NCI-H748 treated with DMSO at 0.1 percent for 48 hours (cell line): ENCODE data around the gene PTCH1.

Experiments used
- DNase-seq: peaks from one replicate; lab custom pipeline; 2025; lab: John Stamatoyannopoulos, UW

Gene PTCH1

DNA sequence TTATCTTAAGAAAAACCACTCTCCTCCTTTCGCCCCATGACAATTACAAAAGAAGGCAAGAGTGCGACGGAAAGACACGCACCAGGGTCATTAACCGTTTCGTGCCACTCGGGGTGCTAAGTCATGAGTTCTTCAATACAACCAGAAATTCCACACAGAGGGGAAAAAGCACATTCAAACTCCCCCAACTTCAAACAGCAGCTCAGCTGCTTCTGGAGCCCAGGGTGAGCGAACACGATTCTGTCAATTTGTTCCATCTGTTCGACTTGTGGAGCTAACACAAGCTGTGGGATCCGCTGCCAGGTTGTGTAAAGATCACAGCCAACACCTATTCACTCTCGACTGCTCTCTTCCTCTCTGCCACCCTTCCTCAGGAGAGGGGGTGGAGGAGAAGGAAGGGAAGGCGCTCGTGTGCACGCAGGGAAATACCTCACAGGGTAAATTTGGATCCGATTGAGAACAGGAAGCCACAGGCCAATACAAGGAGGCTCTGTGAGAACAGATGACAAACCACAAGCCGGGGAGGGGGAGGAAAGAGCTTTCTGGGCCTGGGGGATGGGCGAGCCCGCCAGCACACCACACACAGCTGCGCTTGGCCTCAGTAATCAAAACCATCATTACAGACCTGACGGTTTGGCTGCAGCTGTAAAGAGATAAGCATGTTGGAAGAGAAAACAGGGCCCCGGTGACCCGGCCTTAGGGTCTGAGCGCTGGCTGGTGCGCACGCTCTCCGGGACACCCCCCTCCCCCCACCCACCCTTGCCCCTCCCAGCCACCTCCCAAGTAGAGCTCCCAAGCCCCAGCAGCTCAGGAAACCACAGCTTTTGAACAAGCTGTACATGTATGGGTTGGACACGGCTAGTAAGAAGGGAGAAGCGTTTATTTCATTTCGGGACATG is 54.3 kb downstream of the PTCH1 start:
- DNase-seq = no peak

DNA sequence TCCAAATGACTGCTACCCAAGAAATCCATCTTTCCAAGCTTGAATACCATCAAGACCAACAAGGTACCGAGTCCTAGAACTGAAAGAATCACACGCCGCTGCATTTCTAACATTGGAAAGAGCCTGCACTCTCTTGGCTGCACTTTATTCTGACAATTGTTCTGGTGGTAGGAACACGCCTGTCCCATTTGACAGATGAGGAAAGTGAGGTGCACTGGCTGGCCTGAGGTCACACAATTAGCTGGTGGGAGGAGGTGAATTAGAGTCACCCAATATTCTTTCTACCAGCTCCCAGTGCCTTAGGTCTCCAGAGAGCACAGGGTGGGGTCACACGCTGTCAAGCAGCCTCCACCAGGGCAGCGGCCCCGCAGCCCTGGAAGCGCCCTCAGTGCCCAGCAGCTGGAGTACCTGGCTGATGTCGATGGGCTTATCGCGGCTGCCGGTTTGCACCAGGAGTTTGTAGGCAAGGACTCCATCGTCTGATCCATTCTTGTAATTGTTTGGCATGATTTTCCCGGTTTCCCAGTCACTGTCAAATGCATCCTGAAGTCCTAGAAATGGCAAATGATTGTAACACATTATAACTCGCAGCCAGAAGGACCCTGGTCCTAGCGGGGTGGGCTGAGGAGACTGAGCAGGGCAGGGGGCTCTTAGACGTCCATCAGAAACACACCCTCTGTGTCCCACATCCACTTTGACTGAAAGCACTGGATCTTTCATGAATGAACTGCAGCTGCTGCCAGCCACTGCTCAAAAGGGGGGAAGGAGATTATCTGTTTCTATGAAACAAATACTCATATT is 55.1 kb downstream of the PTCH1 start:
- DNase-seq = no peak

DNA sequence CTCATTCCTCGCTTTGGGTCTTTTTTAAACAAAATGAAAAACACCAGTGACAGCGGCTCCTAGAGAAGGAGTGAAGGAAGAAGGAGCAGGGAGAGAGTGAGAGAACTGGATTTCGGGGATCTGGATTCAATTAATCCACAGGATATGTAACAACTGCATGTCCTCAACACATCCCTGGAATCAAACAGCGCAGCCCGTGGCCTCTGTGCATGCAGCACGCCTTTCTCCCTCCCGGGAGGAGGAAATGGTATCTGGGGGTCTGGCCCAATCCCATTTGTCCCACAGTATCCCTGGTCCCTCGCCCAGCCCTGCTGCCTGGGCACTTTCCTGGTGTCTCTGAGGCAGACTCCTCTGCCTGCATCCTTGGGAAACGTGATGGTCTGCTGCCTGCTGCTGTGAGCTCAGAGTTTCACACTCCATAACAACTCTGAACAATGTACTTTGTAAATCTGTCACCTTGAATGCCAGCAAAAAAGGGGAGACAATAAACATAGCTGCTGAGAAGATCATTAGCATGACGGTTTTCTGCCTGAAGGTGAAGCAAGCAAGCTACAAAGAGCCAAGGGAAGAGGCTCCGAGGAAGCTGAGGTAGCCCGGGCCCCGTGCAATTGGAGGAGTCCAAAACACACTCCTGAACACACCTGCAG is 56.1 kb downstream of the PTCH1 start:
- DNase-seq = no peak

DNA sequence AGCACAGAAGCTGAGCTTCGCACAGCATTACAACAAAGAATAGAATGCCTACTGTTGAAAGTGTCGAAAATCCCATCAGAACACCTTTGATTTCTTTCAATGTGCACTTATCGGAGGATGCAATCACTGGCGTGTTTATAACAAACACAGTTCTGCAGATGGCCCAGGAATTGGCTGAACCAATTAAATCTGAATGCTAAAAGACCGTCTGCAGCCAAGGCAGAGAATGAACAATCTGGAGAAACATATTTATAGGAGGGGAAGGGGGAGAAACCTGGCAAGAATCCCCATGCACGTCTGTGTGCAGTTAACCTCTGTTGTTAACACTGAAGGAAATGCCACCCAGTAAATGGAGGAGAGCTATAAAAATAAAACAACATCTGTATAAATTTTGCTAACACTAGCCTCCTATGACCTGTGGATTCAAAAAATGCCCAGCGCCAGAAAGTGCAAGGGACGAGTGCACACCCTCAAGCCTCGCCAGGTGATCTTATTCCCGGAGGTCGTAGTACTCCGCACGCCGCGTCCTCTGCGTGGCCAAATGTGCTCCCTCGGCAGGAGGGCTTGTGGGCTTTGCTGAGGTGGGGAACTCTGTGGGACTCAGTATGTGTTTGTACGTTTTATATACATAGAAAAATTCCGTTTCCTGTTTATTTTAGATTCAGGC is 56.8 kb downstream of the PTCH1 start:
- DNase-seq = no peak

DNA sequence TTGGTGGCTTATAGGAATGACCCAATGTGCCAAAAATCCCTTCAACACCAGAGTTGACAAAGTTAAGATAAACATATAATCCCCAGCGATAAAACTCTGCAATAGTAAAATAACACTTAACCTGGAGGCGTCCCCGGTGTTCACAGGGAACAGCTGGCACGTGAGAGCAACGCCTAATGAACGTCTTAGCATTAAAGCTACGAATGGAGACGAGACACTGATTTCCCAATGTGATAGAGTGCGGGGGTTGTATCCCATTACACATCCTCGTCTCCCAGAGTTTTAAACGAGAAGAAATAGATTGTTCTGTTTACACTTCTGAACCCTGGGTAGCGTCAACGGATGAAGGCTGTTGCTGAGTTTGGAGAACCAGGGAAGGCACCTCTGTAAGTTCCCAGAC is 57.6 kb downstream of the PTCH1 start:
- DNase-seq = no peak

DNA sequence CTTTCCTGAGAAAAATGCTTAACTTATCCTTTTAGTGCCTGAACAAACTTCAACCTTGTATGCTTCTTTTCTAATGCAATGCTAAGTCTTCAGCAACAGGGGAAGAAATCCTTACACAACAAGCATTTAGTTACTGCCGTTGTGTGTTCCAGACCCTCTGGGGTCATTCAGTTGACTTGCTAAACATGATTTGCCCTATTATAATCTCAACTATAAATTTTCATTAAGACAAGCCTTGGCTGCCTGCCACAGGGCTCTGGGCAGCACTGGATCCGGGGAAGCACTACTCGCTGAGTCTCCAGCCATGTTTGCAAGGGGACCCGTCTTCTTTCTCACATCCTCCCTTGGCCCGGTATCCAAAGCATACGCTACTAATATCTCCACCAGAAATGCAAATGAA is 58.1 kb downstream of the PTCH1 start:
- no peak for DNase-seq

DNA sequence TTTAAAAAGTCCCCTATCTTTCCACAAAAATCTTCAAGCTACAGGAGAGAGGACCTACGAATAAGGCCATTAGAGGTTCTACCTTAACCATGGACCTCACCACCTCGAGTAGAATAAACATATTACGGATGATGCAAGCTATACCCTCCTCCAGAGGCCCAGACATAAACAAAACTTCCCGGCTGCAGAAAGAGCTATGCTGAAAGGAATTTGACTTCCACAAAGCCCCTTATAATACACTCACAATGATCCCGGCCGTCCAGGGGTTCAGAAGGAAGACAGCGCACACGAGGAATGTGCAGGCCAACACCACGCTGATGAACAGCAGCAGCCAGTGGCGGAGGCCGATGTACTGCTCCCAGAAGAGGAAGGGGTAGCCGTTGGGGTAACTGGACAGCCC is 59.0 kb downstream of the PTCH1 start:
- DNase-seq = no peak

DNA sequence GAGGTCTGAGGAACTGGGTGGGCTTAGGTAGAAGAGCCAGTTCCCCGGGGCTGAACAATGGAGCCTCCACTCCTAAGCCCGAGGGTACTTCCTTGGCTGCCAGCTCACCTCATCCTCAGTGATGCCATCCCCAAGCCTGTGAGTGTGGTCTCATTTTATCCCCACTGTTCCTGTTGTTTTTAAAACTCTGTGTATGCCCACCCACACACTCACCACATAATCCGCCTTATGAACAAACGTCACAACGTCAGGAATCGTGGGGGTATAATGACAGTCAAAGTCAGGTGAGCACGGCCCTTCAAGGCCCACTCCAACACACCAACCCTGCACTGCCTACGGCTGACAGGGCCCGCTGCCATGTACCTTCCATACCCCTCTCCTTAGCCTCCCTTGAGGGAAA is 61.1 kb downstream of the PTCH1 start:
- DNase-seq = no peak

DNA sequence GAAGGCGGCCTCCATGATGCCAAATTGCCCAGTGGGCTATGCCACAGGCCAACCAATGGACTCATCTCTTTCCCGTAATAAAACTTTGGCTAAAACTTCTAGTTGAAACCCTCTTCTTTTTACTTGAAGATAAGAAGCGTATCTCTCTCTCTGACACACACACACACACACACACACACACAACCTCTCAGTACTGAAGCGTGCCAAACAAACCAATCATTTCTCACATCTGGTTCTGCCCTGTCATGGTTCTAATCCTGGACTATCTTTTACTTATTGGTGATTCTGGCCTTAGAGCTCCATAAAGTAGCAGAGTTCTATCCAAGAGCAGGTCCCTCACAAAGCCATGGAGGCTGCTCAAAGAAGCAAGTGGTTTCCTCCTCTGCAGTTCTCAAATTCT is 64.6 kb downstream of the PTCH1 start:
- DNase-seq = no peak

DNA sequence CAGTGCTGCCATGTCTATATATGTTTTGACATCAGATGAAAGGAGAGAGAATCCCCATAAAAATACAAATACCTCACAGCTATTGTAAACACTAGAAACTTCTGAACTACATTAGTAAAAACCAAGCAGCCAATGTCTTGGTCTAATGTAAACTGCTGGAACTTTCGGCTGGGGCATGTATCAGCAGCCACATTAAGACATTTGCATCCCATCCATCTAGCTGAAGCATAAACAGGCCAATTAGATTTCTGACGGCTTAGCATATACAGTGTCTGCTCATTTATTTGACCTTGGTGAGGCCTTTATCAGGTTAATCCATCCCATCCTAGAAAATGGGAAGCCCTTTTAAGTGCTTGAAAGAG is 65.7 kb downstream of the PTCH1 start:
- DNase-seq = no peak

DNA sequence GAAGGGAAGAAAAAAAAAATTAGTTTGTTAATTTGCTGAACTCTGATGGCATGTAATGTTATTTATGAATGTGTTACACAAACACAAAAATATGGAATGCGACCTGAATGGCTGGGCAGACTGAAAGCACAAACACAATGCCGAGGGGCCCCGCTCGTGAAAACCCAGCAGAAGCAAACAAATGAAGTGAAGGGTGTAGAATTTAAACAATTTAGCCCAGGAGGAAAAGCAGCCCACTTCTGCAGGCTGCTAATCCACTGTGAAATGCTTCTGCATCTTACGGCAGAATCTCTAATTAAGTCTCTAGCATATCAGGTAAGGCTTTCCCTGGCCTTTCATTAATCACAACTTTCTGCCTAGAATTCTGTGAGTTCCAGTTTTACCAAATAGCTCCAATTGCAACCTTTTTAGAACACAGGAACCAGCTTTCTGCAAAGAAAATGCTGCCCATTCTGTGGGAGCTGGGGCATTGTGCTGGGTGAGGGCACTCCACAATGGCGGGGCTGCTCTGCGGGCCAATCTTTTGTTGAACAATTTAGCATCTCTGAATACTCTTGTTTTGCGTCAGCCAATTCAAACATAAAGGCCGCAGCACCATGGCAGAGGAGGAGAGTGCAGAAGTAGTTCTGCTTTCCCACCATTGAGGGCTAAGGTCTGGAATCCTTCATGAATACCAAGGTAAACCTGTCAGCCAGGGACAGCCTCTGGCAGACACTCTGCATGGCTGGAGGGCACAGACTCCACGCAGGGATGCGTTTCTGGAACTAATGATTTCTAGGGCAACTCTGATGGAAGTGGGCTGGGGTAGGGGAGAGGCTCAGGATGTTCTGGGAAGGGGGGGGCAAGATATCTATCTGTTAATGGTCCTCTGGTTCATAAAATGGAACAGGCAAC is 66.4 kb downstream of the PTCH1 start:
- DNase-seq = no peak

DNA sequence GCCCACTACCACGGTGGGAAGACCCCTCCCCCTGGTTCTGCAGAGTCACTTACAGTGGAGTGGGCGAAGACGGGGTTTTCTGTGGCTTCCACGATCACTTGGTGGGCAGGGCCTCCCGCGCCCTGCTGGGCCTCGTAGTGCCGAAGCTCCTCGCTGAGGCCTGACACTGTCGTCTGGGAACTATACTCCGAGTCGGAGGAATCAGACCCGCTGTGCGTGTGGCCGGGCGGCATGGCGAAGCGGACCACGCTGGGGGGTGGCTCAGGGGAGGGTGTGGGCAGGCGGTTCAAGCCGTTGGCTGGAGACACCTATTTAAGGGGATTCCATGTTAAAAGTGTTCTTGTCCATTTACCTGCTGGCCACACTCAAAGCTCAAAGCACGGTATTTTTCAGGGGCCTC is 67.8 kb downstream of the PTCH1 start:
- DNase-seq = no peak

DNA sequence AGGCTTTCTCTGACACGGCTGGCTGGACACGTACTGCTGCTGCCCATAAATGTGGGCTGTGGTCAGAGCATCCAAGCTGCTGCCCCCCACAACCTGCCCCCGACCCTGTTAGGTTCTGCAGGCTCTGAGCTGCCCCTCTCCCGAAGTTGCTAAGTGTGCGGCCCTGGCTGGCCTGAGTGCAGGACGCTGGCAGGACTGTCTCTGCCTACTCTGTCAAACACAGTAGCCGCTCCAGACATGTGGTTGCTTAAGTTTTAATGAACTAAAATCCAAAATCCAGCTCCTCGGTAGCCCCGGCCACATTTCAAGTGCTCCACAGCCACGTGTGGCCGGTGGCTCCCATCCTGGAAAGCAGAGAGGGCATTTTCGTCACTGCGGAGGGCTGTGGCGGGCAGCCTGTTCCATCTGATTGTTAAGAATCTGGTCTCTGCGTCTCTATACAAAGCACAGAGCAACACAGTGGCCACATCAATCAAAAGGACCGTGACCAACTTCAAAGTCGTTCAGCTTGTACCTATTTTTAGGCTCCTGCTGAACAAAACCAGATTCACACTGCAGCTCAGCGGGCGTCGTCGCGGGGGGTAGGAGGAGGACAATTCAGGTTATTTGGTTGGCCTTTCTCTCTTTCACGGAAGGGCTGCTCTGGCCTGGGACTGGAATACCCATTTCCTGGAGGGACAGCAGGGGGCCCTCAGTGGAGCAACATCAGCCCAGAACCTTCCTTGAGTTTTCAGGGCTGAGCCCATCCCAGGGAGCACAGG is 68.9 kb downstream of the PTCH1 start:
- DNase-seq = no peak

DNA sequence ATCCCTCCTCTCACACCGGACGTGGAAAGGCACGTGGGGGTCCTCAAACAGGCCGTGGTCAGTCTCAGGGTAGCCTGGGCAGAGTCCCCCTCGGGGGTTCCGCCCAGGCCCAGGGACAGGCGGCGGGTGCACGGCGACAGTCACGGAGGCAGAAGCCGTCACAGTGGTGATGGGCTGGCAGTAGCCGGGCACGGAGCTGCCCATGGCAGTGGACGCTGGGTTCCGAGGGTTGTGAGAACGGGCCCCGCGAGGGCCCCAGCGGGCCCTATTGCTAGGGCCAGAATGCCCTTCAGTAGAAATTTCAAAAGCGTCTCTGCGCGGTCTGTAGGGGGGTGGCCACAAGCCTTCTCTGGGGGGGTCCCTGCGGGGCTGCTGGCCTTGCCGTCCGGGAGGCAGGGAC is 69.8 kb downstream of the PTCH1 start:
- DNase-seq = no peak

DNA sequence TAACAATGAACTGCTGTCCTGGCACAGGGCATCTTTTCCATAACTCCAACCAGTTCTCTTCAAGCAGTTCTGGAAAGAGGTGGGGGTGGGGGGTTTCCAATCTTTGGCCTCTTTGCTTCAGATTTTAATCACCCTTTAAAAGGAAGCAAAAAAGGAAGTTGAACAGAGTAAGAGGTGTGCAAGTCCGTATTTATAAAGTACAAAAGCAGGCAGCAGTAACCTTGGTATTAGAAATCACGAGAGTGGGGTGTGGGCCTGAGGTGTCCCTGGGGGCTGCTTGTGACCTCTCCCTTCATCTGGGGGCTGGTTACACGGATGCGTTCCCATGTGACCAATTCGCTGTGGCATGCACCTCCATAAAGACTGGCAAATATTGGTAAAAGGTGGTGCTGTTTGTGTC is 70.5 kb downstream of the PTCH1 start:
- DNase-seq = no peak

DNA sequence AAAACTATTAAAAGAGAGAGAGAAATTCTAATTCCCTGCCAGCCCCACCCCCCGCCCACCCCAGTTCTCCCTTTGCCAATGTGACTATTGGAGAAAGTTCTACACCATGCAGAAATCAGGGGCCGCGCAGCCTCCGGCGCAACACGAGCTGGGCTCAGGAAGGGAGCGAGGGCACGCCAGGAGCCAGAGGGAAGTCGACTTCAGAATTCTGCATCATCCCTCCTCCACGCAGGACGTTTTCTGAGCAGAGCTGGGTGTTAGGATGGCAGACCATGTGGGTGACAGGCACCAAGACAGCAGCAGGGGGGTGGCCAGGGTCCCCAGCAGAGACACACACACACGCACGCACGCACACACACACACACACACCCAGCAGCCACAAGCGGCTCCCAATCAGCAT is 72.6 kb downstream of the PTCH1 start:
- no peak for DNase-seq

DNA sequence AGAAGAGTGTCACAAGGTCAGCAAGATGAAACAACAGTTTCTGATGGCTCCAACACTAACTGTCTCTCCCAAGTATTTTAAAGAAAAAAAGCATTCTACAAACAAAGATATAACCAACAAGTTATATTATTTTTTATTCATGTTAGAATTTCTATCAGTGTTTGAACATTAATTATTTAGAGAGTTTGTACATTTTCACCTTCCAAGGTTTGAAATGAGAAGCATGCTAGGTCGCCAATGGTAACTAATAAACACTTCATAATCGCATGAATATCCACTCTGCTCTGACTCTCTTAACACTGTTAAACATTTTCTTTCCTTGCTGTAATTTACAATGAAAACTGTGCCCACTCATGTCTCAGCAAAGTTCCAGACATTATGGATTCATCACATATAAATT is 73.5 kb downstream of the PTCH1 start:
- DNase-seq = no peak

DNA sequence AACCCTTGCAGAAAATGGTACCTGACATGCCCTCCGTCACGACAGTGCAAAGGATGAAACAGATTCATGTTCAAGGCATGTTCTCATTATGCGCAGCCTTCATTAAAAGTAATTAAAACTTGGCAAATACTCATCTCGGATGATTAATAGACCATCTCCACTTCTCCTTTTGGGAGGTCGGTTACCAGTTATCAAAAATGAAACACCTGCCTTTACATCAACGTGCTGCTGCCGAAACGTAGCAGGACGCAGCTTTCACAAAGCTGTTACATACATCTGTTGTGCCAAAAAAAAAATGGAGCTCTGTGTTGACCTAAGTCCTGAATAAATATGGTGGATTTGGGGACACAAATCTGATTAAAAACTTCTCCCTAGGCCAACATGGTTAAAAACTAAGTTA is 75.7 kb downstream of the PTCH1 start:
- DNase-seq = no peak

DNA sequence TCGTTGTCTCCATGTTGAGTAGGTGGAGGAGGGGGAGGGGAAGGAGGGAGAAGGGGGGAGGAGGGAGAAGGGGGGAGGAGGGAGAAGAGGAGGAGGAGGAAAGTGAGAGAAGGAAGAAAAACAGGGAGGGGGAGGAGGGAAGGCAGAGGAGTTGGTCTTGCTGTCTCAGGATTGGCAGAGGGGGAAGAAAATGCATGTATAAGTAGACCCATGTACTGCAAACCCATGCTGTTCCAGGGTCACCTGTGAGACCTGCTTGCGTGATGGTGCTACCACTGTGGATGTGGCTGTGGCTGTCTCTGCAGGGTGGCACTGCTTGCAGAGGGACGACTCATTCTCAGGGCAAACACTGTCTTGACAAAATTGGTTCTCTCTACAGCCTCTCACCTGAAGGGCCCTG is 76.3 kb downstream of the PTCH1 start:
- DNase-seq = no peak

DNA sequence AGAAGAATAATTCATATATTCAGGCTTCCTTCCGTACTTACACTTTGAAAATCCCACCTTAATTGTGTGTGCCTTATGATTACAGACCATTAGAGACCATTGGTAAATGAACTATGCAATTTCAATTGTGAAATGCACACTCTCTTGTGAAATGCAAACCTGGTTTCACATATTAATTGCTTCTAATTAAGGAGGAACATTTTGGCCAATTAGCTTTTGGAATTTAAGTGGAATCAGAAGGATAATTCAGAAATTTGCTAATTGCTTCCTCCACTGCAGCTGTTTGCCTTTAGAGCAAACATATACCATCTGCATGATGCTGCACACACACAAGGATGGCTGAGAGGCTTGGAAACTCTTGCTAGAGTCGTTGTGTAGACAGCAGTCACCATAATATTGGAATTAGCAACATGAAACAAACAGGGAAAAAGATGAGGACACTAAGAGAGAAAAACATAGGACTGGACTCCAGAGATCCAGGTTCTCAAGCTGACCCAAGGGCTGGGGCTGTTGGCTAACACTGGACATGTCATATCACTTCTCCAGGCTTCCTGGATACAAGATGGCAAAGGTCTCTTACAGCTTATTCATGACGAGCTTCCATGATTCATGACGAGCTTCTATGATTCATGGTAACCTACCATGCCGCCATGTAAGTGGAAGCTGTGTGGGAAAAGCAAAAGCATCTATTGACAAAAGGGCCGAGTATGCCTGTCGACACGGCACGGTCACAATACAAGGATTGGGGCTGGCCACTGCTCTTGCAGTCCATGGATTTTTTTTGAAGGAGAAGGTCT is 78.0 kb downstream of the PTCH1 start:
- DNase-seq = no peak
